OCI-LY7 (cell line): ENCODE measurements around the gene COX17.

Experiments
- CTCF ChIP-seq: fragments of 200-600 bp; sonication (generic); conservative IDR thresholded peaks from 2 replicates; pipeline ENCODE4 v1.5.1; 2014; ENCODE audit warnings: mild to moderate bottlenecking, antibody characterized with exemption, low read length, moderate library complexity, mixed read lengths
- EZH2phosphoT487 ChIP-seq: fragments of 200-600 bp; sonication (generic); IDR thresholded peaks from 2 replicates; pipeline ENCODE4 v1.6.1; 2018; ENCODE audit warnings: low read depth, borderline replicate concordance, mild to moderate bottlenecking, mixed run types, antibody characterized with exemption, low read length, moderate library complexity, mixed read lengths

GRCh38 chr3:119630880-119631329, 46.3 kb downstream of the COX17 start:
- TF ChIP-seq CTCF = no peak
- TF ChIP-seq EZH2phosphoT487 = no peak
